ENCODE data around the gene KCTD14. TPM values are rescaled to one million over a fixed set of nuclear protein-coding genes. Genes with fewer than 3 reads are reported as not detected.

Gene KCTD14
- total and polyA plus RNA-seq, 2 of the 8 experiments (the other 6 are each of a cell fraction or from before 2014, with no cell fraction given): 21.6 to 24.9 TPM

- peak; percentile 58 to 62 for TF ChIP-seq RAD21 (IDR thresholded peaks at IDR 0.05 in 1 of 2, conservative IDR thresholded peaks at IDR 0.05 in 1 of 2; ENCODE audit: low read depth in 2 of 2, low read length in 2 of 2)
- peak; percentile 5 to 77 (median 67) for TF ChIP-seq CTCF (IDR thresholded peaks at IDR 0.05; ENCODE audit: control extremely low read depth in 1 of 3, insufficient read depth in 1 of 3, low read depth in 1 of 3, low read length in 3 of 3)
- TF ChIP-seq SP1 (IDR thresholded peaks at IDR 0.05; ENCODE audit: low read depth, low read length): 0 out of 2 replicates have a peak, but pooled peaks have one; percentile 15
- no peak for TF ChIP-seq TEAD4 (IDR thresholded peaks at IDR 0.05; ENCODE audit: low read depth, low read length)
These were observed 22.9 kb downstream of the KCTD14 start (continued) for GRCh38 chr11:78000193-78000592.
